ENCODE measurements around the gene SLC4A5.

GRCh38 chr2:74375838-74376237 lies 32.6 kb upstream of the SLC4A5 start:
- no peak for TF ChIP-seq NANOG (IDR thresholded peaks at IDR 0.05; ENCODE audit: insufficient read depth, low read depth, low read length, poor library complexity, severe bottlenecking)
- TF ChIP-seq CHD2 (IDR thresholded peaks at IDR 0.05; ENCODE audit: low read length), result no peak
- TF ChIP-seq CTCF (IDR thresholded peaks at IDR 0.05; ENCODE audit: control extremely low read depth in 1 of 3, insufficient read depth in 1 of 3, low read depth in 1 of 3, low read length in 3 of 3), result no peak
- TF ChIP-seq JUND (IDR thresholded peaks at IDR 0.05; ENCODE audit: low read length), result no peak
- no peak for TF ChIP-seq EP300 (IDR thresholded peaks at IDR 0.05; ENCODE audit: borderline replicate concordance in 1 of 2, low read depth in 2 of 2, low read length in 2 of 2)
- TF ChIP-seq SRF (IDR thresholded peaks at IDR 0.05; ENCODE audit: low read depth, low read length), result no peak
- TF ChIP-seq YY1 (IDR thresholded peaks at IDR 0.05; ENCODE audit: low read depth, low read length), result no peak
- TF ChIP-seq POLR2A (IDR thresholded peaks at IDR 0.05; ENCODE audit: control extremely low read depth in 1 of 2, low read depth in 2 of 2, low read length in 2 of 2), result no peak
- no peak for TF ChIP-seq POLR2AphosphoS5 (IDR thresholded peaks at IDR 0.05; ENCODE audit: low read depth, low read length)
- TF ChIP-seq ATF3 (IDR thresholded peaks at IDR 0.05; ENCODE audit: insufficient read depth, low read depth, low read length), result no peak
- no peak for TF ChIP-seq CBX5 (IDR thresholded peaks at IDR 0.05; ENCODE audit: low read depth, low read length)
- TF ChIP-seq TAF1 (IDR thresholded peaks at IDR 0.05; ENCODE audit: low read depth, low read length), result no peak
- TF ChIP-seq SUZ12 (IDR thresholded peaks at IDR 0.05; ENCODE audit: low read length), result no peak

All from H1 (cell line).